Astrocyte of the cerebellum (primary cell): ENCODE data around the gene RHOT1.
"Not testable (repeated sequence)": the region's sequence is repeated elsewhere in the genome, so short reads cannot be mapped to it uniquely, and the experiment has no call there.

Experiments used
- DNase-seq: peaks from one replicate; pipeline ENCODE4 v3.0.0-alpha.2; 2011; ENCODE audit warnings: low read depth
- H3K4me3 ChIP-seq: 2 replicates; pipeline ENCODE4 v1.5.1; 2011; ENCODE audit warnings: mild to moderate bottlenecking, low read depth, low read length, moderate library complexity
- CTCF ChIP-seq: IDR thresholded peaks from 2 replicates; pipeline ENCODE4 v1.5.1; 2012; ENCODE audit warnings: low read length, low read depth, moderate library complexity, mild to moderate bottlenecking; ENCODE audit errors: missing control alignments
- in situ Hi-C: cut with HindIII; loops from 2 replicates; pipeline ENCODE4 v1.10.0; 2017; ENCODE audit warnings: low sequenced_read_pairs

Gene RHOT1

GRCh38 chr17:32142038-32142856 is at the start of gene RHOT1:
Gene RHOT1, plus strand, starts transcription at chr17:32142502. Its CDS starts 191 bp downstream, at chr17:32142693.
- DNase-seq = peak; percentile 79
- peak within 1 kb of the TSS; percentile 89 for H3K4me3 ChIP-seq
- in situ Hi-C loops = loop anchor here (10.0 kb wide), 1 partner anchor 137 kb away; the partner anchor contains the start of gene LRRC37B
- peak; percentile 52 for TF ChIP-seq CTCF

GRCh38 chr17:32099686-32100085 is 42.6 kb upstream of the RHOT1 start:
- TF ChIP-seq CTCF = no peak
- in situ Hi-C loops = no loop called here
- no peak for DNase-seq
- H3K4me3 ChIP-seq = no peak overlapping the region

- DNase-seq, in situ Hi-C loops, H3K4me3 ChIP-seq: not testable (repeated sequence)
Observed at GRCh38 chr17:32100323-32100722, 42.0 kb upstream of the RHOT1 start.

GRCh38 chr17:32100971-32101631 is 41.2 kb upstream of the RHOT1 start:
- in situ Hi-C loops = no loop called here
- no peak overlapping the region for H3K4me3 ChIP-seq
- no peak for DNase-seq
- no peak for TF ChIP-seq CTCF

GRCh38 chr17:32102172-32102571 is 40.1 kb upstream of the RHOT1 start:
- in situ Hi-C loops = no loop called here
- no peak for TF ChIP-seq CTCF
- DNase-seq = no peak

GRCh38 chr17:32102646-32103186 is 39.6 kb upstream of the RHOT1 start:
- TF ChIP-seq CTCF = no peak
- no peak for DNase-seq
- in situ Hi-C loops = no loop called here
- no peak overlapping the region for H3K4me3 ChIP-seq

More at GRCh38 chr17:32102172-32102571, 40.1 kb upstream of the RHOT1 start:
- no peak overlapping the region for H3K4me3 ChIP-seq
